Jurkat, Clone E6-1 (cell line): ENCODE measurements around the gene PPP1R14C.

Source experiments
- DNase-seq: peaks from one replicate; pipeline ENCODE4 v3.0.0-alpha.2; 2011; ENCODE audit warnings: low read depth, low spot score
- H3K4me3 ChIP-seq: 2 replicates; pipeline ENCODE4 v1.5.1; 2011; ENCODE audit warnings: mild to moderate bottlenecking, low read length, control low read depth, moderate library complexity

Gene PPP1R14C

DNA sequence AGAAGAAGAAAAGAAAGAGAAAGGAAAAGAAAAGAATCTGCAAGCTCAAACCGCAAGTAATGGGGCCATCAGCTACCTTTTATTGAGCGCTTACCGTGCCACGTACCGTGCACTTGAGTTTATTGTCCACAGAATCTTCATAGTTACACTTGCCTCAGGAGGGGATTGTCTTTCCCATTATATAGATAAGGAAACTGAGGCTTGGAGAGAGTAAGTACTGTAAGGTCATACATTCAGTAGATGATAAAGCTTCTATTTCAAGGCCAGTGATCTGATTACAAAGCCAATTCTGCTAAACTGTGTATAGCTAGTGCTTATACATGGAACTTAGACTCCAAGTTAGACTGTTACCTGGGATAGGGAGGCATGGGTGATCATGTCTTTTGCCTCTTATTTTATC, 115.5 kb downstream of the PPP1R14C start:
- no peak overlapping the region for H3K4me3 ChIP-seq
- DNase-seq: no peak

GRCh38 chr6:150260931-150261330, 118.1 kb downstream of the PPP1R14C start:
- DNase-seq: no peak
- no peak overlapping the region for H3K4me3 ChIP-seq

- no peak for DNase-seq
These were observed 119.3 kb downstream of the PPP1R14C start for GRCh38 chr6:150261997-150262697.

DNA sequence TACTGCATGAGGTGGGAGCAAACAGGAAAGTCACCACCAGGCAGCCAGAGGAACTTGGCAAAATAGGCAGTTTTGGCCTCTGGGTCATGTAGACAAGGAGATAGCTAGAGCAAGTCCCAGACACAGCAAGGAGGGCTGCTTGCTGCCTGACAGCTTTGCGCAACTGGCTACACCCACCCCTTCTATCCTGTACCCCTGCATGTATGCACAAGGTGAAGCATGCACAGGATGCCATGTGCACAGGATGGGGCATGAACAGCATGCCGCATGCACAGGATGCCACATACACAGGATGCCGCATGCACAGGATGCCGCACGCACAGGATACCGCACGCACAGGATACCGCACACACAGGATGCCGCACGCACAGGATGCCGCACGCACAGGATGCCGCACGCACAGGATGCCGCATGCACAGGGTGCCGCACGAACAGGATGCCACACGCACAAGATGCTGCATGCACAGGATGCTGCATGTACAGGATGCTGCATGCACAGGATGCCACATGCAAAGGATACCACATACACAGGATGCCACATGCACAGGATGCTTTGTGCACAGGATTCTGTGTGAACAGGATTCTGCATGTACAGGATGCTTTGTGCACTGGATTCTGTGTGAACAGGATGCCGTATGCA, 121.0 kb downstream of the PPP1R14C start:
- peak; percentile 51 for DNase-seq
- no peak overlapping the region for H3K4me3 ChIP-seq

More at GRCh38 chr6:150261997-150262697, 119.3 kb downstream of the PPP1R14C start:
- no peak overlapping the region for H3K4me3 ChIP-seq

DNA sequence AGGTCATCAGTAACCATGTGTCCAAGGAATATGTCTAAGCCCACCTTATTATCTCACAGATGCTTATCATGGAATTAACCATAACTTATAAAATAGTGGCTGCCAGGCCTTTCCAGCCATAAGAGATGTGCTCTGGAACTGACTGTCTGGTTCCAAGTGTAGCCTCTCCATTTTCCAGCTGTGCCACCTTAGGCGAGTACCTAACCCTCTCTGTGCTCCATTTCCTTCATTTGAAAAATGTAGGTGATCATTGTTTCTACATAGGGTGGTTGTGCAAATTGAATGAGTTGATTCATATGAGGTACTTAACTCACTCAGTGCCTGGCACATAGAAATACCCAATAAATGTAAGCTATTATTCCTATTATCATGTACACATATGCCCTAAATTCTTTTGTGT, 123.5 kb downstream of the PPP1R14C start:
- no peak for DNase-seq
- H3K4me3 ChIP-seq: no peak overlapping the region

GRCh38 chr6:150266963-150267685, 124.3 kb downstream of the PPP1R14C start:
- H3K4me3 ChIP-seq: no peak overlapping the region
- DNase-seq: no peak

GRCh38 chr6:150267686-150268561, 125.1 kb downstream of the PPP1R14C start:
- H3K4me3 ChIP-seq: no peak overlapping the region
- DNase-seq: no peak

DNA sequence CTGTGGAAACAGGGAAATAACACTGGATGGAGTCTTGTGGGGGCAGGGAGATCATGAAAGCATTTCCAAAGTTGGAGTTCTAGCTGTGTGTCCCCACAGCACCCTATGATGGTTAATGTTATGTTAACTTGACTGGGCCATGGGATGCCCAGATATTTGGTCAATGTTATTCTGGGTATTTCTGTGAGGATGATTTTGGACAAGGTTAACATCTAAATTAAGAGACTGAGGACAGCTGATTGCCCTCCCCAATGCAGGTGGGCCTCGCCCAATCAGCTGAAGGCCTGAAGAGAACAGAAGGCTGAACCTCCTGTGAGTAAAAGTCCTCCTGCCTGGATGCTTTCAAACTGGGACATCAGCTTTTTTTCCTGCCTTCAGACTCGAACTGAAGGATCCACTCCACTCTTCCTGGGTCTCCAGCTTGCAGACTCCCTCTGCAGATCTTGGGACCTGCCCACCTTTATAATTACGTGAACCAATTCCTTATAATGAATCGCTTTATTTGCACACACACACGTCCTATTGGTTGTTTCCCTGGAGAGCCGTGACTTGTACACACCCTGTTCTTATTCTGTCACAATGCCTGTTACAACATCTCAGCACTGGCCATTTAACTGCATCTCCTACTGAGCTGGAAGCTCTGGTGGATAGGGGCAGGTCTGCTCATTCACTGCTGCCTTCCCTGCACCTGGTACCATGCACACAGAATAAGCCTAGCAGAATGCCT, 126.4 kb downstream of the PPP1R14C start:
- DNase-seq: no peak
- H3K4me3 ChIP-seq: no peak overlapping the region

DNA sequence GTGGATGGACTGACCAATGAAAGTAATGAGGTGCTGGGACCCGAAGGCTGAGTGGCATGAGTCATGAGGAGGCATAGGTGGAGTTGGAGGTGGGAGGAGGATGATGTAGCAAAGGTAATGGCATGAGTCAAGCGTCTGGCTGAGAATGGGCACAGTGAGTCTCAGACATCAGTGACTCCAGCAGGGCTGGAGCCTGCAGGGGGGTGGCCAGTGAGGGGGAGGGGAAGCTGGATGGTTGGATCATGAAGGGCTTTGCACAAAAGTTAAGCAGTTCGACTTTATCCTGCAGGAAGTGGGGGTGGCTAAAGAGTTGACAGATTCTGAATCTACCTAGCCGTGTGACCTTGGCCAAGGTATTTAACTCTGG, 127.0 kb downstream of the PPP1R14C start:
- H3K4me3 ChIP-seq: no peak overlapping the region
- DNase-seq: no peak

- H3K4me3 ChIP-seq: no peak overlapping the region
- no peak for DNase-seq
These were observed 127.6 kb downstream of the PPP1R14C start for GRCh38 chr6:150270330-150271052.

GRCh38 chr6:150271172-150271500, 128.3 kb downstream of the PPP1R14C start:
- H3K4me3 ChIP-seq: no peak overlapping the region
- no peak for DNase-seq

GRCh38 chr6:150271501-150272263, 128.8 kb downstream of the PPP1R14C start:
- H3K4me3 ChIP-seq: no peak overlapping the region
- no peak for DNase-seq

GRCh38 chr6:150272264-150272975, 129.6 kb downstream of the PPP1R14C start:
- no peak overlapping the region for H3K4me3 ChIP-seq
- no peak for DNase-seq

- no peak overlapping the region for H3K4me3 ChIP-seq
- no peak for DNase-seq
These were observed 130.1 kb downstream of the PPP1R14C start for GRCh38 chr6:150272976-150273315.

GRCh38 chr6:150273457-150274309, 130.8 kb downstream of the PPP1R14C start:
- no peak overlapping the region for H3K4me3 ChIP-seq
- DNase-seq: no peak

DNA sequence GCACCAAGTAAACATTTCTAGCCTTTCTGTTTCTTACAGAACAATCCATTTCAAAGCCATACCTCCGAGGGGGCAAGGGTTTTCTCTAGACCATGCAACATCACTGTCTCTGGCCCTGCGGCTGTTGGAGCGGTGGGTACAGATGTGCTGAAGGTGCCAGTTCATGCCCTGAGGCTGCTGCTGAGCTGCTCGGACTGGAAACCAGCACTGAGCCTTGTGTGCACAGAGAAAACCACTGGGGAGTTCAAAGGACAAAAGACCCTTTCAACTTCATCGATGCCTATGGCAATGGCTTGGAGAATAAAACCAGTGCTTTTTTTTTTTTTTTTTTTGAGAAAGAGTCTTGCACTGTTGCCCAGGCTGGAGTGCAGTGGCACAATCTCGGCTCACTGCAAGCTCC, 132.6 kb downstream of the PPP1R14C start:
- no peak overlapping the region for H3K4me3 ChIP-seq
- DNase-seq: no peak
